ENCODE measurements around the gene ABL2.

DNA sequence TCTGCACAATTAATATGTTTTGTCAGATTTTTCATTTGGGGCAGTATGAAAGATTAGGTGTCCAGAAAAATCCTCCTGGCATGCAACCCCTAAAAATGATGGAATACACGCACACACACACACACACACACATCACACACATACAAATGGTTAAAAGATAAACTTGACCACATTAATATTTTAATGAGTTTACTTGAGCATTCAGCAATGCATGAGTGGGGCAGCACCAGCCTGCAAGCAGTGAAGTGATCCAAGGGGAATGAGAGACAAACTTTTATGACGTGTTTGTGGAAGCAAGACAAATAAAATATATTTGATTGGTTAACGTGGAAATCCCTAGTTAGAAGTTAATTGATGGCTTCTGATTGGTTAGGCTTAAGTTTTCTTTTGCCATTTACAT lies 35.0 kb upstream of the ABL2 start:
- TF ChIP-seq, protein P1, sequence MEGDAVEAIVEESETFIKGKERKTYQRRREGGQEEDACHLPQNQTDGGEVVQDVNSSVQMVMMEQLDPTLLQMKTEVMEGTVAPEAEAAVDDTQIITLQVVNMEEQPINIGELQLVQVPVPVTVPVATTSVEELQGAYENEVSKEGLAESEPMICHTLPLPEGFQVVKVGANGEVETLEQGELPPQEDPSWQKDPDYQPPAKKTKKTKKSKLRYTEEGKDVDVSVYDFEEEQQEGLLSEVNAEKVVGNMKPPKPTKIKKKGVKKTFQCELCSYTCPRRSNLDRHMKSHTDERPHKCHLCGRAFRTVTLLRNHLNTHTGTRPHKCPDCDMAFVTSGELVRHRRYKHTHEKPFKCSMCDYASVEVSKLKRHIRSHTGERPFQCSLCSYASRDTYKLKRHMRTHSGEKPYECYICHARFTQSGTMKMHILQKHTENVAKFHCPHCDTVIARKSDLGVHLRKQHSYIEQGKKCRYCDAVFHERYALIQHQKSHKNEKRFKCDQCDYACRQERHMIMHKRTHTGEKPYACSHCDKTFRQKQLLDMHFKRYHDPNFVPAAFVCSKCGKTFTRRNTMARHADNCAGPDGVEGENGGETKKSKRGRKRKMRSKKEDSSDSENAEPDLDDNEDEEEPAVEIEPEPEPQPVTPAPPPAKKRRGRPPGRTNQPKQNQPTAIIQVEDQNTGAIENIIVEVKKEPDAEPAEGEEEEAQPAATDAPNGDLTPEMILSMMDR (IDR thresholded peaks at IDR 0.05), result no peak
- TF ChIP-seq SIN3A (IDR thresholded peaks at IDR 0.05; ENCODE audit: borderline replicate concordance, insufficient read depth, low read depth, low read length), result no peak

Data from Panc1 (cell line).